Measurements from ENCODE around the gene CCDC40. TPM values are rescaled to one million over a fixed set of nuclear protein-coding genes. Genes with fewer than 3 reads are reported as not detected.

The CCDC40 gene
- total RNA-seq, 1 experiment from 2014 or later: 14.2 TPM

- no peaks in the 10 kb centered on the region for H3F3A ChIP-seq (ENCODE audit: insufficient read depth, low read depth)
- H3K4me2 ChIP-seq: no peak overlapping the region
- no peaks in the 10 kb centered on the region for H3K79me2 ChIP-seq (ENCODE audit: low read depth)
- H3K9me3 ChIP-seq (ENCODE audit: insufficient read depth, low read depth): no peaks in the 10 kb centered on the region
- TF ChIP-seq EZH2 (IDR thresholded peaks at IDR 0.05; ENCODE audit: low read depth): no peak
- H3K27ac ChIP-seq: no peak overlapping the region
- no peaks in the 10 kb centered on the region for H3K27me3 ChIP-seq (ENCODE audit: insufficient read depth, low read depth)
- no peak for DNase-seq
- POLR2A ChIA-PET (ENCODE audit: unreplicated experiment): no interaction called here
- no peaks in the 10 kb centered on the region for H4K20me1 ChIP-seq (ENCODE audit: insufficient read depth)
- CTCF ChIA-PET: no interaction called here
- BruUV-seq (replicated peaks): no TSS peak
- no peaks in the 10 kb centered on the region for H3K4me1 ChIP-seq (replicated peaks; ENCODE audit: insufficient read depth)
- intact Hi-C loops (cut with micrococcal nuclease; ENCODE audit: unreplicated experiment): no loop called here
- H3K9me2 ChIP-seq (ENCODE audit: insufficient read depth): no peaks in the 10 kb centered on the region
- H3K36me3 ChIP-seq (ENCODE audit: low read depth): no peaks in the 10 kb centered on the region
- no peak overlapping the region for H2AFZ ChIP-seq
- no peak overlapping the region for H3K4me3 ChIP-seq
Observed at GRCh38 chr17:80113033-80113484, 76.6 kb downstream of the CCDC40 start.

- Histone ChIP-seq H4K20me1 (ENCODE audit: insufficient read depth) (no peaks in the 10 kb centered on the region), H3K27ac (no peak overlapping the region), H3K4me1 (replicated peaks; ENCODE audit: insufficient read depth) (no peaks in the 10 kb centered on the region), H3K27me3 (ENCODE audit: insufficient read depth, low read depth) (no peaks in the 10 kb centered on the region), H3K9me2 (ENCODE audit: insufficient read depth) (no peaks in the 10 kb centered on the region), H3K4me2 (no peak overlapping the region), H3K9me3 (ENCODE audit: insufficient read depth, low read depth) (no peaks in the 10 kb centered on the region), H3K4me3 (no peak overlapping the region), H3K79me2 (ENCODE audit: low read depth) (no peaks in the 10 kb centered on the region), H2AFZ (no peak overlapping the region), H3K36me3 (ENCODE audit: low read depth) (no peaks in the 10 kb centered on the region), H3F3A (ENCODE audit: insufficient read depth, low read depth) (no peaks in the 10 kb centered on the region)
- intact Hi-C loops (cut with micrococcal nuclease; ENCODE audit: unreplicated experiment): no loop called here
- BruUV-seq (replicated peaks): no TSS peak
- POLR2A ChIA-PET (ENCODE audit: unreplicated experiment): no interaction called here
- DNase-seq: no peak
- TF ChIP-seq CTCF (conservative IDR thresholded peaks at IDR 0.05) (no peak), EZH2 (IDR thresholded peaks at IDR 0.05; ENCODE audit: low read depth) (no peak)
- CTCF ChIA-PET: no interaction called here
Observed at GRCh38 chr17:80114758-80115157, 78.3 kb downstream of the CCDC40 start.

GRCh38 chr17:80115159-80115558 lies 78.7 kb downstream of the CCDC40 start:
- H3K4me1 ChIP-seq (replicated peaks; ENCODE audit: insufficient read depth): no peaks in the 10 kb centered on the region
- H3K27ac ChIP-seq: no peak overlapping the region
- no peak for DNase-seq
- no peaks in the 10 kb centered on the region for H3K9me3 ChIP-seq (ENCODE audit: insufficient read depth, low read depth)
- no peak for TF ChIP-seq EZH2 (IDR thresholded peaks at IDR 0.05; ENCODE audit: low read depth)
- TF ChIP-seq CTCF (conservative IDR thresholded peaks at IDR 0.05): no peak
- no peaks in the 10 kb centered on the region for H3K36me3 ChIP-seq (ENCODE audit: low read depth)
- H3K4me3 ChIP-seq: no peak overlapping the region
- POLR2A ChIA-PET (ENCODE audit: unreplicated experiment): no interaction called here
- no peaks in the 10 kb centered on the region for H4K20me1 ChIP-seq (ENCODE audit: insufficient read depth)
- no peaks in the 10 kb centered on the region for H3K9me2 ChIP-seq (ENCODE audit: insufficient read depth)
- H3K27me3 ChIP-seq (ENCODE audit: insufficient read depth, low read depth): no peaks in the 10 kb centered on the region
- BruUV-seq (replicated peaks): no TSS peak
- intact Hi-C loops (cut with micrococcal nuclease; ENCODE audit: unreplicated experiment): no loop called here
- CTCF ChIA-PET: no interaction called here
- H3K79me2 ChIP-seq (ENCODE audit: low read depth): no peaks in the 10 kb centered on the region
- H3K4me2 ChIP-seq: no peak overlapping the region
- no peak overlapping the region for H2AFZ ChIP-seq
- H3F3A ChIP-seq (ENCODE audit: insufficient read depth, low read depth): no peaks in the 10 kb centered on the region

GRCh38 chr17:80116276-80116920 lies 80.0 kb downstream of the CCDC40 start:
- Histone ChIP-seq H3K9me3 (ENCODE audit: insufficient read depth, low read depth) (no peaks in the 10 kb centered on the region), H3K27ac (no peak overlapping the region), H3K4me1 (replicated peaks; ENCODE audit: insufficient read depth) (no peaks in the 10 kb centered on the region), H3K36me3 (ENCODE audit: low read depth) (no peaks in the 10 kb centered on the region), H4K20me1 (ENCODE audit: insufficient read depth) (no peaks in the 10 kb centered on the region), H3F3A (ENCODE audit: insufficient read depth, low read depth) (no peaks in the 10 kb centered on the region), H3K79me2 (ENCODE audit: low read depth) (no peaks in the 10 kb centered on the region), H3K9me2 (ENCODE audit: insufficient read depth) (no peaks in the 10 kb centered on the region), H3K4me3 (no peak overlapping the region), H3K27me3 (ENCODE audit: insufficient read depth, low read depth) (no peaks in the 10 kb centered on the region), H3K4me2 (no peak overlapping the region), H2AFZ (no peak overlapping the region)
- no peak for TF ChIP-seq EZH2 (IDR thresholded peaks at IDR 0.05; ENCODE audit: low read depth)
- no peak for TF ChIP-seq CTCF (conservative IDR thresholded peaks at IDR 0.05)
- CTCF ChIA-PET: no interaction called here
- no TSS peak for BruUV-seq (replicated peaks)
- POLR2A ChIA-PET (ENCODE audit: unreplicated experiment): interaction anchor here (0.6 kb wide), 1 partner anchor 15 kb away, joined by 4 read pairs; the partner anchor contains the start of gene GAA
- intact Hi-C loops (cut with micrococcal nuclease; ENCODE audit: unreplicated experiment): no loop called here
- no peak for DNase-seq
